ENCODE data around the gene IQSEC1.
A peak's percentile ranks its signal among the peaks of the same experiment; 100 is the strongest.

IQSEC1 gene

DNA sequence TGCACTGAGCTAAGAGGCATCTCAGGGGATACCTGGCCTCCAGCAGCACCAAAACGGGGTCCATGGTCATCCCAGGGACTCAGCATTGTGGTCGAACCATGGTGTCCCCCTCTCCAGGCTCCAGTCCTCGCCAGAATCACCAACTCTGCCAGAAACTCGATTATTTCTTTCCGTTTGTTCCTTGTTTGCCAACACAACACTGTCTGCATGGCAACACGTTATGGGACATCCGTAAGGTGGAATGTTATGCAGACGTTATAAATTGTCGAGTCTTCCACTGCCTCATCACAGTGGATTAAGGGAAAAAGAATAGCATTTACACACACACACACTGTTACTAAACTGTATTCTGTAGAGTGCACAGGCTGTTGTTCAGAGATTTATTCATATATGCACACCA is 179.4 kb downstream of the IQSEC1 start:
- Mint-ChIP-seq H3K36me3 (ENCODE audit: low read depth) (no peaks in the 10 kb centered on the region), H3K27me3 (ENCODE audit: low read depth, poor library complexity) (peaks cover 4% of the 10 kb centered on the region), H3K4me1 (peaks cover 21% of the 10 kb centered on the region), H3K4me3 (no peak overlapping the region), H3K9me3 (no peaks in the 10 kb centered on the region), H3K27ac (no peak overlapping the region)
- DNase-seq, result no peak
- TF ChIP-seq, protein P1, sequence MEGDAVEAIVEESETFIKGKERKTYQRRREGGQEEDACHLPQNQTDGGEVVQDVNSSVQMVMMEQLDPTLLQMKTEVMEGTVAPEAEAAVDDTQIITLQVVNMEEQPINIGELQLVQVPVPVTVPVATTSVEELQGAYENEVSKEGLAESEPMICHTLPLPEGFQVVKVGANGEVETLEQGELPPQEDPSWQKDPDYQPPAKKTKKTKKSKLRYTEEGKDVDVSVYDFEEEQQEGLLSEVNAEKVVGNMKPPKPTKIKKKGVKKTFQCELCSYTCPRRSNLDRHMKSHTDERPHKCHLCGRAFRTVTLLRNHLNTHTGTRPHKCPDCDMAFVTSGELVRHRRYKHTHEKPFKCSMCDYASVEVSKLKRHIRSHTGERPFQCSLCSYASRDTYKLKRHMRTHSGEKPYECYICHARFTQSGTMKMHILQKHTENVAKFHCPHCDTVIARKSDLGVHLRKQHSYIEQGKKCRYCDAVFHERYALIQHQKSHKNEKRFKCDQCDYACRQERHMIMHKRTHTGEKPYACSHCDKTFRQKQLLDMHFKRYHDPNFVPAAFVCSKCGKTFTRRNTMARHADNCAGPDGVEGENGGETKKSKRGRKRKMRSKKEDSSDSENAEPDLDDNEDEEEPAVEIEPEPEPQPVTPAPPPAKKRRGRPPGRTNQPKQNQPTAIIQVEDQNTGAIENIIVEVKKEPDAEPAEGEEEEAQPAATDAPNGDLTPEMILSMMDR (IDR thresholded peaks at IDR 0.05), result no peak

DNA sequence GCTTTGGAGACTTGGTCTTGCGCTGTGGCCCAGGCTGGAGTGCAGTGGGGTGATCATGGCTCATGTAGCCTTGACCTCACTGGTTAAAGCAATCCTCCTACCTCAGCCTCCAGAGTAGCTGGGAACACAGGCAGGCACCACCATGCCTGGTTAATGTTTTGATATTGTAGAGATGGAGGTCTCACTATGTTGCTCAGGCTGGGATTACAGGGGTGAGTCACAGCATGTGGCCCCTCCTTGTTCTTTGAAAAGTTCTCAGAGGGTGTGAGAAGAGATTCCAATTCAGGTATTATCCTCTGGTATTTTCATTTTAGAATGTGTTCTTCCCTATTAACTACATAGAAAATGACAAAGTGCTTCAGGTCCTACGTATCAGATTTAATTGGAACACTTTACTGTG is 180.0 kb downstream of the IQSEC1 start:
- H3K36me3 Mint-ChIP-seq (ENCODE audit: low read depth), result no peaks in the 10 kb centered on the region
- no peak overlapping the region for H3K4me3 Mint-ChIP-seq
- H3K9me3 Mint-ChIP-seq, result no peaks in the 10 kb centered on the region
- H3K27ac Mint-ChIP-seq, result no peak overlapping the region
- DNase-seq, result no peak
- peaks cover 10% of the 10 kb centered on the region for H3K27me3 Mint-ChIP-seq (ENCODE audit: low read depth, poor library complexity)
- H3K4me1 Mint-ChIP-seq, result peaks cover 21% of the 10 kb centered on the region
- TF ChIP-seq, protein P1 (IDR thresholded peaks at IDR 0.05), result no peak

DNA sequence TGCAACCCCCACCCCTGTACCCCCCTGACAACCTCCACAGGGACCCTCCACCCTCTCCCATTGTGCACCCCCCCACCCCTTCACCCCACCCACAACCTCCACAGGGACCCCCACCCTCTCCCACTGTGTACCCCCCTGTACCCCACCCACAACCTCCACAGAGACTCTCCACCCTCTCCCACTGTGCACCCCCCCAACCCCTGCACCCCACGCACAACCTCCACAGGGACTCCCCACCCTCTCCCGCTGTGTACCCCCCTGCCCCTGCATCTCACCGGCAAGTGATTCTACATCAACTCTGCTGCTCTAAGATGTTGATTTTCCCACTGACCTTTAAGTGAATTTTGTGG is 180.4 kb downstream of the IQSEC1 start:
- Mint-ChIP-seq H3K4me3 (no peak overlapping the region), H3K9me3 (no peaks in the 10 kb centered on the region), H3K27ac (no peak overlapping the region), H3K36me3 (ENCODE audit: low read depth) (no peaks in the 10 kb centered on the region), H3K4me1 (peaks cover 21% of the 10 kb centered on the region), H3K27me3 (ENCODE audit: low read depth, poor library complexity) (peaks cover 10% of the 10 kb centered on the region)
- TF ChIP-seq, protein P1 (IDR thresholded peaks at IDR 0.05), result no peak
- DNase-seq, result no peak

DNA sequence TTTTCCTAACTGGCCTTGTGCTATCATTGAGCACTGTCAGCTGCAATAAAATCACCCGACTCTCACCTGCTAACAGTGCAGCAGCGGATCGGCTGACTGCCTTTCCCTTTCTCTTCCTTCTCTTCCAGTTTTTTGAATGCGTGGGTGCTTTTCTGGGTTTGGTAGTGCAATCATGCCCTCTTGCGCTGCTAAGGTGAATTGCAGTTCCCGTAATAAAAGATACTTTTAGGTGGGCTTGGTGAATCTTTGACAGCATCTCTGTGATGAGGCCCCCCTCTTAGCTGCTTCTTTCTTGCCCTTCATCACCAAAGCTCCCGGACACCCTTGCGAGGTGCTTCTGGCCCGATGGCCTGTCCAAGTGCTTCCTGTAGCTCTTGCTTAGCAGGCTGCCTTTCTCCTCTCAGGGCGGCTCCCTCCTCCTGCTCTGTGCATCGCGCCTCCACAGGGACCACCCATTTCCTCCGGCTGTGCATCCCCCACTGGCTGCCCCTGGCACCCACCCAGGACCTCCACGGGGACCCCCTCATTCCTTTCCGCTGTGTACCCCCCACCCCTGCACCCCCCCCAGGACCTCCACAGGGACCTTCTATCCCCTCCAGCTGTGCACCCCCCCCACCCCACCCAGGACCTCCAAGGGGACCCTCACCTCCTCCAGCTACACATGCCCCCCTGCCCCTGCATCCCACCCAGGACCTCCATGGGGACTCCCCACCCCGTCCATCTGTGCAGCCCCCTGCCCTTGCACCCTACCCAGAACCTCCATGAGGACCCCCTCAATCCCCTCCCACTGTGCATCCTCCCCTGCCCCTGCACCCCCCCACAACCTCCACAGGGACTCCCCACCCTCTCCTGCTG is 181.0 kb downstream of the IQSEC1 start:
- TF ChIP-seq, protein P1 (IDR thresholded peaks at IDR 0.05), result peak; percentile 89
- H3K27me3 Mint-ChIP-seq (ENCODE audit: low read depth, poor library complexity), result peaks cover 10% of the 10 kb centered on the region

DNA sequence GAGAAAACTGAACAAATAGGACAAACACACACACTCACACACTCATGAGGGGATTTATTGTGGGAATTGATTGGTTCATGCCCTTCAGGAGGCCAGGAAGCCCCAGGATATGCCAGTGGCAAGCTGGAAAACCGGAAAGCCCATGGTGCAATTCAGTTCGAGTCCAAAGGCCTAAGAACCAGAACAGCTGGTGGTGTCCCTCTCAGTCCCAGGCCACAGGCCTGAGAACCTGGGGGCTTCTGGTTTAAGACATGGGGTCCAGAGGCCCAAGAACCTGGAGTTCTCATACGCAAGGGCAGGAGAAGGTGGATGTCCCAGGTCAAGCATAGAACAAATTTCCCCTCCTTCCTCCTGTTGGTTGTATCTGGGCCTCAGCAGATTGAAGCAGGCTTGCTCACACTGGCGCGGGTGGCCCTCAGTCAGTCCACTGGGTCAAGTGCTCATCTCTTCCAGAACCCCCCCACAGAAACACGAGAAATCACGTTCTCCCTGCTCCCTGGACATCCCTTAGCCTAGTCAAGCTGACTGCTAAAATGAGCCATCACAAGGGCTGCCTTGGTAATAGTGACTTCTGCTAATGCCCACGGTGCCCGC is 181.7 kb downstream of the IQSEC1 start:
- Mint-ChIP-seq H3K27me3 (ENCODE audit: low read depth, poor library complexity) (peaks cover 13% of the 10 kb centered on the region), H3K4me1 (peaks cover 33% of the 10 kb centered on the region), H3K4me3 (no peak overlapping the region), H3K36me3 (ENCODE audit: low read depth) (no peaks in the 10 kb centered on the region), H3K27ac (no peak overlapping the region), H3K9me3 (no peaks in the 10 kb centered on the region)
- DNase-seq, result no peak
- TF ChIP-seq, protein P1 (IDR thresholded peaks at IDR 0.05), result no peak

More for the DNA sequence above, 181.0 kb downstream of the IQSEC1 start:
- H3K4me3 Mint-ChIP-seq, result no peak overlapping the region
- peak; percentile 64 for DNase-seq
- H3K27ac Mint-ChIP-seq, result no peak overlapping the region
- H3K36me3 Mint-ChIP-seq (ENCODE audit: low read depth), result no peaks in the 10 kb centered on the region
- H3K9me3 Mint-ChIP-seq, result no peaks in the 10 kb centered on the region
- H3K4me1 Mint-ChIP-seq, result peaks cover 25% of the 10 kb centered on the region

Data from nephron progenitor cell (in vitro differentiated cells).